ENCODE measurements around the gene AKNA.

DNA sequence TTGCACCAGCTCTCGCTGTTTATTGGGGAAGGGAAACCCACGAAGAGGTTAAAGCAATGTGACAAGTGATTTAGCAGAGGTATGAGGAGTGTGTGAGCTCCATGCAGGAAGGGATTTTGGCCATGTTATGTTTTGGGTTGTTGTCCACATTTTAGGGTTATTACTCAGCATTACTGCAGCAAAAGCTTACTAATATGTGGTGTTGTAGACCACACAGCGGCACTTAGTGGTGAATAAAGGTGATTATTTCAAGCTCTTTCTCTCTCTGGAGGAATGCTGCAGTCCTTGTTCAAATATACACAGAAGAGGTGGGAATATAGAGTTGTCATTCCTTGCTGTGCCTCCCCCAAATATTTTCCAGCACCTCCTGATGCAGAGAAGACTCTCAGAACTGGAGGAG, 29.7 kb upstream of the AKNA start:
- TF ChIP-seq, protein P1, sequence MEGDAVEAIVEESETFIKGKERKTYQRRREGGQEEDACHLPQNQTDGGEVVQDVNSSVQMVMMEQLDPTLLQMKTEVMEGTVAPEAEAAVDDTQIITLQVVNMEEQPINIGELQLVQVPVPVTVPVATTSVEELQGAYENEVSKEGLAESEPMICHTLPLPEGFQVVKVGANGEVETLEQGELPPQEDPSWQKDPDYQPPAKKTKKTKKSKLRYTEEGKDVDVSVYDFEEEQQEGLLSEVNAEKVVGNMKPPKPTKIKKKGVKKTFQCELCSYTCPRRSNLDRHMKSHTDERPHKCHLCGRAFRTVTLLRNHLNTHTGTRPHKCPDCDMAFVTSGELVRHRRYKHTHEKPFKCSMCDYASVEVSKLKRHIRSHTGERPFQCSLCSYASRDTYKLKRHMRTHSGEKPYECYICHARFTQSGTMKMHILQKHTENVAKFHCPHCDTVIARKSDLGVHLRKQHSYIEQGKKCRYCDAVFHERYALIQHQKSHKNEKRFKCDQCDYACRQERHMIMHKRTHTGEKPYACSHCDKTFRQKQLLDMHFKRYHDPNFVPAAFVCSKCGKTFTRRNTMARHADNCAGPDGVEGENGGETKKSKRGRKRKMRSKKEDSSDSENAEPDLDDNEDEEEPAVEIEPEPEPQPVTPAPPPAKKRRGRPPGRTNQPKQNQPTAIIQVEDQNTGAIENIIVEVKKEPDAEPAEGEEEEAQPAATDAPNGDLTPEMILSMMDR (IDR thresholded peaks at IDR 0.05): no peak
- TF ChIP-seq EZH2phosphoT487 (IDR thresholded peaks at IDR 0.05): no peak
- no peak for TF ChIP-seq EZH2 (IDR thresholded peaks at IDR 0.05)
